K562 (cell line): ENCODE data around the gene CCDC196. TPM values are rescaled to one million over a fixed set of nuclear protein-coding genes. Genes with fewer than 3 reads are reported as not detected.

Experiments used
- ATAC-seq: fragments of 200-7000 bp; cut with Tn5 transposase; 3 replicates; pipeline ENCODE4 v1.9.1; 2020; ENCODE audit warnings: moderate library complexity
- BruUV-seq: library from RNA; stranded (reverse); fragments of 400-500 nt; replicated peaks from 2 replicates; lab custom pipeline; 2021; lab: Mats Ljungman, UMichigan
- CTCF ChIA-PET: fragments of 300-600 bp; formaldehyde crosslinking; extraction: SDS; loops from one replicate; lab custom pipeline; 2021; ENCODE audit warnings: low intra/inter-chr PET ratio; lab: Yijun Ruan, JAX
- POLR2A ChIA-PET: fragments of 300-600, 350-650 bp; sonication (Branson Sonifier 250); formaldehyde crosslinking; extraction: SDS; loops from one replicate; lab custom pipeline; 2021; ENCODE audit warnings: antibody characterized with exemption, inconsistent platforms; lab: Yijun Ruan, JAX
- DNase-seq, 4 experiments: peaks; one replicate each; pipeline versions ENCODE4 v3.0.0 to v3.0.0-alpha.2; 2011 to 2018; ENCODE audit warnings: low spot score in 3 of 4, mixed read lengths in 3 of 4; ENCODE audit errors: extremely low read depth in 1 of 4
- FAIRE-seq: peaks from 2 replicates; lab custom pipeline; 2011; peaks lifted over from hg19 to GRCh38; lab: Jason Lieb, UNC
- H2AFZ ChIP-seq: 2 replicates; pipeline ENCODE4 v1.6.0; 2011; ENCODE audit warnings: low read depth, low read length, control low read depth, inconsistent platforms
- H3K27ac ChIP-seq: fragments of 200-600 bp; 3 replicates; pipeline ENCODE4 v1.8.0; 2011; ENCODE audit warnings: low read depth, mild to moderate bottlenecking, control low read depth, inconsistent platforms, low read length, moderate library complexity, mixed read lengths; ENCODE audit errors: extremely low read depth
- H3K27me3 ChIP-seq, 2 experiments: fragments of 300-600 bp in 1 of 2; 2 replicates in 1 of 2; 3 replicates in 1 of 2; pipeline versions ENCODE4 v1.6.0 to v1.8.0; 2011; ENCODE audit warnings: inconsistent platforms in 2 of 2, low read length in 2 of 2, mild to moderate bottlenecking in 1 of 2, mixed read lengths in 1 of 2, moderate library complexity in 1 of 2; ENCODE audit not compliant: control insufficient read depth in 2 of 2, insufficient read depth in 2 of 2
- H3K36me3 ChIP-seq: fragments of 300-600 bp; 3 replicates; pipeline ENCODE4 v1.8.0; 2011; ENCODE audit warnings: mild to moderate bottlenecking, low read length, inconsistent platforms; ENCODE audit not compliant: control insufficient read depth, insufficient read depth
- H3K4me1 ChIP-seq, 2 experiments: fragments of 200-600 bp in 1 of 2; replicated peaks in 1 of 2; 2 replicates in 1 of 2; 3 replicates in 1 of 2; pipeline versions ENCODE4 v1.5.1 to v1.8.0; 2011; ENCODE audit warnings: inconsistent platforms in 2 of 2, low read length in 2 of 2, mild to moderate bottlenecking in 1 of 2, mixed read lengths in 1 of 2, moderate library complexity in 1 of 2; ENCODE audit not compliant: control insufficient read depth in 2 of 2, insufficient read depth in 2 of 2
- H3K4me2 ChIP-seq: 2 replicates; pipeline ENCODE4 v1.6.1; 2011; ENCODE audit warnings: low read length, control low read depth, inconsistent platforms, mixed read lengths; ENCODE audit not compliant: insufficient read depth
- H3K4me3 ChIP-seq: fragments of 200-600 bp; sonication (generic), shearing (Covaris generic); 2 replicates; pipeline ENCODE4 v1.5.1; 2016; ENCODE audit warnings: control low read depth, inconsistent platforms
- H3K79me2 ChIP-seq: fragments of 200-600 bp; 3 replicates; pipeline ENCODE4 v1.8.0; 2011; ENCODE audit warnings: low read length, inconsistent platforms; ENCODE audit not compliant: control insufficient read depth, insufficient read depth
- H3K9ac ChIP-seq, 2 experiments: 2 replicates each; pipeline versions ENCODE4 v1.6.0 to v1.6.1; 2011; ENCODE audit warnings: low read depth in 2 of 2, low read length in 2 of 2, control low read depth in 1 of 2, inconsistent platforms in 1 of 2, mild to moderate bottlenecking in 1 of 2, mixed read lengths in 1 of 2; ENCODE audit not compliant: insufficient read depth in 1 of 2
- H3K9me1 ChIP-seq: one replicate; pipeline ENCODE4 v1.6.0; 2011; ENCODE audit warnings: inconsistent platforms, mild to moderate bottlenecking, low read length, moderate library complexity; ENCODE audit not compliant: control insufficient read depth, insufficient read depth
- H3K9me3 ChIP-seq: replicated peaks from 2 replicates; pipeline ENCODE4 v1.5.1; 2011; ENCODE audit warnings: low read depth, low read length, inconsistent platforms; ENCODE audit not compliant: control insufficient read depth, insufficient read depth
- H4K20me1 ChIP-seq: replicated peaks from 2 replicates; pipeline ENCODE4 v1.6.1; 2011; ENCODE audit warnings: low read length, inconsistent platforms, mixed read lengths; ENCODE audit not compliant: control insufficient read depth, insufficient read depth
- CHD1 ChIP-seq: fragments of 200-600 bp; sonication (generic); IDR thresholded peaks from one replicate; pipeline ENCODE4 v1.6.1; 2012; ENCODE audit warnings: mild to moderate bottlenecking, moderate library complexity, low read length, inconsistent platforms
- CXXC5 ChIP-seq: fragments of 250-450 bp; sonication (Bioruptor Pico); IDR thresholded peaks from 2 replicates; pipeline ENCODE4 v1.8.0; 2022; ENCODE audit warnings: inconsistent platforms, mild to moderate bottlenecking, moderate library complexity
- KLF1 ChIP-seq: fragments of 450-650 bp; IDR thresholded peaks from 2 replicates; pipeline ENCODE4 v1.6.1; 2016; ENCODE audit warnings: missing genetic modification characterization, missing compliant biosample characterization
- MBD1 ChIP-seq: fragments of 250-450 bp; sonication (Bioruptor Pico); IDR thresholded peaks from 2 replicates; pipeline ENCODE4 v1.8.0; 2022; ENCODE audit warnings: inconsistent platforms
- MCM2 ChIP-seq: fragments of 450-650 bp; IDR thresholded peaks from 2 replicates; pipeline ENCODE4 v1.6.1; 2017; ENCODE audit warnings: low read depth, mild to moderate bottlenecking
- PHF8 ChIP-seq: fragments of 200-600 bp; sonication (generic); IDR thresholded peaks from 2 replicates; pipeline ENCODE4 v1.6.1; 2012; ENCODE audit warnings: mixed run types, mild to moderate bottlenecking, inconsistent platforms, low read length, moderate library complexity, borderline replicate concordance
- PTBP1 ChIP-seq: fragments of 200-400 bp; formaldehyde crosslinking; IDR thresholded peaks from 2 replicates; pipeline ENCODE4 v1.6.1; 2017; ENCODE audit warnings: low read depth, low read length
- PTRF ChIP-seq: fragments of 450-650 bp; IDR thresholded peaks from 2 replicates; pipeline ENCODE4 v1.6.1; 2016; ENCODE audit warnings: mild to moderate bottlenecking, missing genetic modification characterization, missing compliant biosample characterization
- SAP30 ChIP-seq: fragments of 200-600 bp; sonication (generic); IDR thresholded peaks from 2 replicates; pipeline ENCODE4 v1.6.1; 2012; ENCODE audit warnings: borderline replicate concordance, low read depth, mild to moderate bottlenecking, moderate library complexity, low read length, control low read depth, inconsistent platforms; ENCODE audit not compliant: insufficient read depth, poor library complexity, severe bottlenecking
- SIX5 ChIP-seq, 2 experiments: IDR thresholded peaks; 2 replicates each; pipeline ENCODE4 v1.6.1; 2011; ENCODE audit warnings: low read length in 2 of 2, borderline replicate concordance in 1 of 2, low read depth in 1 of 2, mild to moderate bottlenecking in 1 of 2, moderate library complexity in 1 of 2; ENCODE audit not compliant: insufficient read depth in 1 of 2
- ZBTB5 ChIP-seq: fragments of 450-650 bp; IDR thresholded peaks from 2 replicates; pipeline ENCODE4 v1.6.1; 2017; ENCODE audit warnings: antibody characterized with exemption
- ZNF23 ChIP-seq: fragments of 250-450 bp; sonication (Bioruptor Pico); IDR thresholded peaks from 2 replicates; pipeline ENCODE4 v1.4.0; 2020; ENCODE audit warnings: mild to moderate bottlenecking
- ZNF263 ChIP-seq: sonication (generic); formaldehyde crosslinking; IDR thresholded peaks from 2 replicates; pipeline ENCODE4 v1.8.0; 2022; ENCODE audit warnings: mild to moderate bottlenecking, missing genetic modification reagents, borderline replicate concordance
- WGBS: fragments of 100-300 bp; shearing (Covaris generic); methylation state at CpG from one replicate; pipeline ENCODE4 v1.1.6; 2016; ENCODE audit warnings: low coverage, mixed read lengths; ENCODE audit not compliant: insufficient coverage; ENCODE audit errors: missing lambda C conversion rate; 5-methylcytosine and 5-hydroxymethylcytosine counted together
- in situ Hi-C: fragments of 300-500 bp; cut with MboI; formaldehyde crosslinking; loops from 4 replicates; pipeline ENCODE4 v1.15.0; 2018; ENCODE audit warnings: inconsistent platforms, mixed read lengths
- intact Hi-C: fragments of 100-400 bp; cut with micrococcal nuclease; formaldehyde crosslinking; loops from 2 replicates; pipeline ENCODE4 v1.14.2; 2022
- polyA plus RNA-seq, 8 experiments: library from polyadenylated mRNA; depleted of rRNA in 4 of 8; stranded (reverse) in 5 of 8; unstranded in 3 of 8; fragments of >200 nt; fragmentation: Nextera tagmentation in 2 of 8; fragmentation: Illumina TruSeq in 1 of 8; extraction: Ambion mirVana in 2 of 8; extraction: Trizol in 1 of 8; gene quantifications; 2 replicates each; pipeline versions ENCODE4 v1.2.1 to v1.2.3, GENCODE V29; 2011 to 2014; ENCODE audit warnings: inconsistent platforms in 1 of 8, missing spikeins in 1 of 8
- total RNA-seq, 7 experiments: library from RNA; depleted of rRNA in 6 of 7; stranded (reverse); fragments of >200 nt in 6 of 7; fragmentation: Illumina TruSeq in 2 of 7; extraction: Trizol in 2 of 7; gene quantifications; 2 replicates each; pipeline versions ENCODE4 v1.2.1 to v1.2.3, GENCODE V29; 2011 to 2021; ENCODE audit warnings: low replicate concordance in 1 of 7

The CCDC196 gene
- total and polyA plus RNA-seq, 9 of the 15 experiments (the other 6 are each of a cell fraction or from before 2014, with no cell fraction given): not detected

- TF ChIP-seq SIX5 (IDR thresholded peaks at IDR 0.05; ENCODE audit: borderline replicate concordance in 1 of 2, insufficient read depth in 1 of 2, low read depth in 1 of 2, low read length in 2 of 2) (no peak), MCM2 (no peak), ZNF263 (CRISPR knock-in tag) (peak; percentile 78; the same call in 1 of the 2 replicates), PTRF (tag) (no peak), MBD1 (no peak), PTBP1 (no peak)
Observed at GRCh38 chr14:66507722-66508546, 21.8 kb downstream of the CCDC196 start, which contains the start of gene GPHN (continued).

GRCh38 chr14:66508547-66508845 lies 22.3 kb downstream of the CCDC196 start:
- FAIRE-seq: no peak
- Histone ChIP-seq H3K4me2 (peak overlapping the region; percentile 90), H2AFZ (peak overlapping the region; percentile 80), H3K9me3 (no peaks in the 10 kb centered on the region), H3K9me1 (no peaks in the 10 kb centered on the region), H3K9ac (peak overlapping the region; percentile 77 to 96), H3K36me3 (no peaks in the 10 kb centered on the region), H4K20me1 (peaks cover 10% of the 10 kb centered on the region; the same call in 1 of the 2 replicates), H3K4me1 (peaks cover 0 to 24% of the 10 kb centered on the region in 2 experiments; a peak in 3 of 5 replicates), H3K27ac (peak overlapping the region; percentile 89), H3K4me3 (peak overlapping the region; percentile 54), H3K27me3 (no peaks in the 10 kb centered on the region), H3K79me2 (peaks cover 47% of the 10 kb centered on the region)
- no TSS peak for BruUV-seq
- ChIA-PET POLR2A (no interaction called here), CTCF (no interaction called here)
- TF ChIP-seq PHF8: peak; percentile 22; the same call in 1 of the 2 replicates
- TF ChIP-seq CHD1: peak; percentile 20
- TF ChIP-seq KLF1 (tag): no peak
- TF ChIP-seq CXXC5: no peak
- no peak for TF ChIP-seq ZBTB5
- TF ChIP-seq SAP30: peak; percentile 23
- no peak for TF ChIP-seq ZNF23 (CRISPR knock-in tag)
- intact Hi-C loops: no loop called here
- WGBS: 0% methylated on average over 5 of the region's 19 CpGs
- in situ Hi-C loops: no loop called here
- peak in 1 of 4 experiments; percentile 13 for DNase-seq
- no peak for ATAC-seq
